ENCODE results near the gene SLC16A5.
"Not testable (repeated sequence)": the region's sequence is repeated elsewhere in the genome, so short reads cannot be mapped to it uniquely, and the experiment has no call there.

SLC16A5 gene

DNA sequence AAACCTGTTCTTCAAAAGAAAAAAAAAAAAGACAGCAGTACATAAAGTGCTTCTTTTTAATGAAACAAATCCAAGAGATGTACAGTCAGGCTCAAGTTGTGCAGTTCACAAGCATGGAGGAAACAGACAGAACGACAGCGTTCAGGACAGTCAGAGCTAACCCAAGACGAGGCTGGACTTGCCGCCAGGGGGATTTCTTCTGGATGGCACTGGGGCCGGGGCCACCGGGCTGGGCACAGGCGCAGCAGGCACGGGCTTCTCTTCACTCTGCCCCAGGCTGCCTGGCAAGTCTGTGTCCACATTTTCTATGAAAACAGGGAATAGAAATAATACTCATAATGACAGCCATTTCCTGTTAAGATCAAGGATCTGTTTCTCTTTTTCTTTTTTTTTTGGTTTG, 48.2 kb downstream of the SLC16A5 start:
- DNase-seq = no peak

DNA sequence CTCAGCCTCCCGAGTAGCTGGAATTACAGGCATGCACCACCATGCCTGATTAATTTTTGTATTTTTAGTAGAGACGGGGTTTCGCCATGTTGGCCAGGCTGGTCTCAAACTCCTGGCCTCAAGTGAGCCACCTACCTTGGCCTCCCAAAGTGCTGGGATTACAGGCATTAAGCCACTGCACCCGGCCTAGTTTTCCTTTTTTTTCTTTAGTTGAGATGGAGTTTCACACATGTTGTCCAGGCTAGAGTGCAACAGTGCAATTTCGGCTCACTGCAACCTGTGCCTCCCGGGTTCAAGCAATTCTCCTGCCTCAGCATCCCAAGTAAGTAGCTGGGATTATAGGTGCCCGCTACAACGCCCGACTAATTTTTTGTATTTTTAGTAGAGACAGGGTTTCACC, 50.0 kb downstream of the SLC16A5 start:
- DNase-seq = not testable (repeated sequence)

DNA sequence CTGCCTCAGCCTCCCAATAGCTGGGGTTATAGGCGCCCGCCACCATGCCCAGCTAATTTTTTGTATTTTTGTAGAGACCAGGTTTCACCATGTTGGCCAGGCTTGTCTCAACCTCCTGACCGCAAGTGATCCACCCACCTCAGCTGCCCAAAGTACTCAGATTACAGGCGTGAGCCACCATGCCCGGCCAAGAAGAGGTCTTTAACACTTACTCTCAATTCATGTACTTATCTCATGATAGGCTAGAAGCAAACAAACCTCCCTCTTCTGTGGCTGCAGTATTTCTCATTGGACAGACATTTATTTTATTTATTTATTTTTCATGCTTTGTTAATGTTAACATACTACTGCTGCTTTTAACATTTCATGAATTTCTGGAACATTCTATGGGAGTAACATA, 50.8 kb downstream of the SLC16A5 start:
- no peak for DNase-seq

DNA sequence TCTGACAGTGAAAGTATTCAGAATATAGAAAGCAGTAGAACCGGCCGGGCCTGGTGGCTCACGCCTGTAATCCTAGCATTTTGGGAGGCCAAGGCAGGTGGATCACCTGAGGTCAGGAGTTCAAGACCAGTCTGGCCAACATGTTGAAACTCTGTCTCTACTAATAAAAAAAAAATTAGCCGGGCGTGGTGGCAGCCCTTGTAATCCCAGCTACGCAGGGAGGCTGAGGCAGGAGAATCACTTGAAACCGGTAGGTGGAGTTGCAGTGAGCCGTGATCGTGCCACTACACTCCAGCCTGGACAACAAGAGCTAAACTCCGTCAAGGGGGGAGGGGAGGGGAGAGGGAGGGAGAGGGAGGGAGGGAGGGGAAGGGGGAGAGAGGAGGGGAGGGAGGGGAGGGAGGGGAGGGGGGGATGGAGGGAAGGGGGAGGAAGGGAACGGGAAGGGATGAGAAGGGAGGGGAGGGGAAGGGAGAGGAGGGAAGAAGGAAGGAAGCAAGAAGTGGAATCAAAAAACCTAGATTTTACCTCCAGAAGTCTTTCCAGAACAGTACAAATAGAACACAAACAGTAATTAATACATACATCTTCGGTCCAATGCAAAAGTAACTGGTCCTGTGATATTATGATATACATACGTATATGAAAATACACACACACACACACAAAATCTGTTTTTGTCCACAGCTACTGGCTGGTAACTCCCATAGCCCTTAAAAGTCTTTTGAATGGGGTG, 54.6 kb downstream of the SLC16A5 start:
- DNase-seq = no peak

DNA sequence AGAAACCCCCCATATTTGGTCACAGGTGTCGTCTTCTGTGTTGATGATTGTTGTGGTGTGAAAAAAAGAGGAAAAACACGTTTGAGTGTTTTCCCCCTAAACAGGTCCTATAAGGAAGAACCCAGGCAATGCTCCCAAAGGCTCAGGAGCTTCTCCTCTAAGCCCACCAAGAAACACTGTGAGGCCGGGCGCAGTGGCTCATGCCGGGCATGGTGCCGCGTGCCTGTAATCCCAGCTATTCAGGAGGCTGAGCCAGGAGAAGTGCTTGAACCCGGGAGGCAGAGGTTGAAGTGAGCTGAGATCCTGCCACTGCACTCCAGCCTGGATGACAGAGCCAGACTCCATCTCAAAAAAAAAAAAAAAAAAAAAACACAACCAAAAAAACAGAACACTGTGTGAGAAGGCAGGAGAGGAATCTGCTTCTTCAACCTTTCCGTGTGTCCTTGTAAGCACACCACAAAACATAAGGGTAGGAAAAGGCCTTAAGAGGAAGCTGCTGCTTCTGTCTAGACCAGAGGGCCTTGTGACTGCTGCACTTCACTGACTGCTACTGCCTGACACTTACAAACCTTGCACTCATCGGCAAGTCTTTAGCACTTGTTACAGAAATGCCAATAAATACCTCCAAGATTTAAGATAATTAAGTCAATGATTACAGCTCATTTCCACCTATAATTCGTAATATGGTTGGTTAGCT, 57.2 kb downstream of the SLC16A5 start:
- DNase-seq = no peak

DNA sequence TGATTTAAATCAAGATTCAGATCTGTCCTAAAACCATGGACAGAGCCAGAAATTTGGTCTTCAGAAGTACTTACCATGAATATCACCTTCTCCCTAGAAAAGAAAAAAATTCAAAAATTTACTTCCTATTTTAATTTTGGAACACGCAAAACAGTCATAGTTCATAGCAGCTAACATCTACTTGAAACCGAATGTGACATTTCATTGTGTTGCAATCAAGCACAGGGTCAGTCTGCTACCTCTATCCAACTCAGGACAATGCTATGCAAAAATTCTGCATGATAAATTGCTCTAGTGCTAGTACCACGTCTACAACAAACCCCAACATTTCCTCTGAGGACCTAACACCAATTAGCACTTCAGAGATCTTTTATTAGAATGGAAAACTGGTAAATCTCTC, 58.8 kb downstream of the SLC16A5 start:
- peak; percentile 56 for DNase-seq

DNA sequence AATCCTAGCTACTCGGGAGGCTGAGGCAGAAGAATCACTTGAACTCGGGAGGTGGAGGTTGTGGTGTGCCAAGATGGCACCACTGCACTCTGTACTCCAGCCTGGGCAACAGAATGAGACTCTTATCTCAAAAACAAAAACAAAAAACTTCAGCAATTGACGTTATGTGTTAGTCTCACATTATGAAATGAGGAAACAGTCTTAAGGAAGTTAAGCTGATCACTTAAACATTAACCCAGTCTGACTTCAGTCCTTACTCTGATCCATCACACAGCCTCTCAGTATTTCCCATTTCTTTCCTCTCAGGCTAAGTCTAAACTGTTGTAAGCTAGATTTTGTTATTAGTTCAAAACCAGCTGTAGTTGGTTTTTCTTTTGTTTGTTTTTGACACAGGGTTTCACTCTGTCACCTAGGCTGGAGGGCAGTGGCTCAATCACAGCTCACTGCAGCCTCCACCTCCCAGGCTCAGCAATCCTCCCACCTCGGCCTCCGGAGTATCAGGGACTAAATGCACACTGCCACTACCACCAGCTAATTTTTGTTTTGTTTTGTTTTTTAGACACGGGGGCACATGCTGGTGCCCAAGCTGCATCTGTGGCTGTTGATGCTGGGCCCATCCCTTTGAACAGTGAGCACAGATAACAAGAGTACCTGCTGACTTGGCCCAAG, 60.3 kb downstream of the SLC16A5 start:
- DNase-seq = peak; percentile 64

DNA sequence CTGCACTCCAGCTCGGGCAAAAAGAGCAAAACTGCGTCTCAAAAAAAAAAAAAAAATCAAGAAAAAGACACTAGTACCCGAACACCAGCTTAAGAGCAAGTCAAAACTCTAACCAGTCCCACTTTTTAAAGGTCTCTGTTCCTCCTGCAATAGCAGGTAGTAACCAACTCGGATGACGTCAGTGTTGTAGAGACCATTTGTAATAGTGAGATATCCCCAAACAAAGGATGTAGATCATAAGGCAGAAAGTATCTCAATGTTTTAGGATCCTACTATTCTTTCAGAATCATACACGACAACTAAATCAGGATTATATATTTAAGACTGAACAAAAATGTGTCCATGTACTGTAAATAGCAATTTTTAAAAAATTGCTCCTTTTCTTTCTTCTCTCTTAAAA, 64.2 kb downstream of the SLC16A5 start:
- no peak for DNase-seq

DNA sequence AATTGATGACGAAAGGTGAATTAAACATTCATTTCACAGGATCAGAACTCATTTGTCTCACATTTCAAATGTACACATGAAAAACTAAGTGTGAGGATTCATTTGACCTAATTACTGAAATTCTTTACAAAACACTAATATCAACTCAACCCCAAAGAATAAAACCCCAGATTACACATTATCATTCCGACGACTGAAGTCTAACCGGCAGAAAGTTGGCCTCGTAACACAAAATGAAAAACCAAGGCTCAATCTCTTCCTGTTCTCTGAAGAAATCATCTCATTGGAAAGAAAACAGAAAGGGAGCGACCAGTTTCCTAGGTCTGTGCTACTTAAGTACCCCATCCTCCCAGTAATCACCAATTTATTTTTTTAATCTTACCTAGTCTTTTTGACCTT, 64.8 kb downstream of the SLC16A5 start:
- DNase-seq = no peak

DNA sequence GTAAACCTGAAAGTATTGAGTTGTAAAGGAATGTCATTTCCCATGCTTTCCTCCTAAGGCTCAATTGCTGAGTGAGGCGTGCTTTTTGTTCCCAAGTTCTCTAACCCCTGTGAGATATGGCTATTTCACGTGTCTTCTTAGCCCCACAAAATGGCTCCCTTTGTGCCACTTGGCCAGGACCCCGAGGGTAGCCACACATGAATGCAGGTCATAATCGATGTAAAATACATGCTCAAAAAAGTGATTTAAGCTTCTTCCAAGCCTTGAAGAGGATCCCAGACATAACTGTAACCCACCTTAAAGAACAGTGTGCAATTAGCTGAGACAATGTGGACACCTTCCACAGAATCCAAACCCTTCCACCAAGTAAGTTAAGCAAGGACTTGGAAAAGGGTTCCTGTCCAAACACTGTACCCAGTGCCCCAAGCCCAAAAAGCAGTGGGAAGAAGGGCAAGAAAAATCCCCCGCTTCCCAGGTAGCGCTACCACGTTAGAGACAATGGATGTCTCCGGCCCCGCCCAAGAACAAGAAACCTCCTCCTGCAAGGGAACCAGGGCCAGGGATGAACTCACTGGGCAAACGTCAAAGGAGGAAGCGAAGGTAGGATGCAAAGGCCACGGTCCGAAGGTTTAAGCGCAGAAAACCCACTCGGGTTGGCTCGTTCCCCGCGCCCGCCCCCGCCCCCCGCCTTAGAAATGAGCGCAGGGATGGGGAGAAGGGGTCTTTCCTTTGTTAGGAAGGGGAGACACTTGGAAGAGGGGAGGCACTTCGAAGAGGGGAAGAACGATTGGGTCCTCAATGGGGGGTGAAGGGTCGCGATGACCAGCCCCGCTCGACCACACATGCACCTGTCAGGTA, 65.4 kb downstream of the SLC16A5 start:
- peak; percentile 38 for DNase-seq

DNA sequence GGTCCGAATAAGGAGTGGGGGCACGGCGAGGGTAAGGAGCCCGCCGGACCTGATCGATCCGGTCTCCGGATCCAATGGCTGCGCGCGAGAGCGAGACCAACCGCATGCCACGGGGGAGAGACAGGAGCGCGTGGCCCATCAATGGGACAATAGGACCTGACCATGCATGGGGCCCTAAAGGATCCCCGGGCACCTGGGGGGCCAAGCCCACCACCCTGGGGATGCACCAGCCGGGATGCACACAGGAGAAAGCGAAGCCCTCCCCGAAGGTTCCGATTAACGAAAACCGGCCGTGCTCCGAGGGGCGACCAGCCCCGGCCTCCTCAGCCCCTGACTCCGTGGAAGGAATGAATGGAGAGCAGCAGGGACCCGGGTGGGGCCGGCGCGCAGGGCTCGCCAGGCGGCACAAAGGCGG, 66.0 kb downstream of the SLC16A5 start:
- DNase-seq = no peak

DNA sequence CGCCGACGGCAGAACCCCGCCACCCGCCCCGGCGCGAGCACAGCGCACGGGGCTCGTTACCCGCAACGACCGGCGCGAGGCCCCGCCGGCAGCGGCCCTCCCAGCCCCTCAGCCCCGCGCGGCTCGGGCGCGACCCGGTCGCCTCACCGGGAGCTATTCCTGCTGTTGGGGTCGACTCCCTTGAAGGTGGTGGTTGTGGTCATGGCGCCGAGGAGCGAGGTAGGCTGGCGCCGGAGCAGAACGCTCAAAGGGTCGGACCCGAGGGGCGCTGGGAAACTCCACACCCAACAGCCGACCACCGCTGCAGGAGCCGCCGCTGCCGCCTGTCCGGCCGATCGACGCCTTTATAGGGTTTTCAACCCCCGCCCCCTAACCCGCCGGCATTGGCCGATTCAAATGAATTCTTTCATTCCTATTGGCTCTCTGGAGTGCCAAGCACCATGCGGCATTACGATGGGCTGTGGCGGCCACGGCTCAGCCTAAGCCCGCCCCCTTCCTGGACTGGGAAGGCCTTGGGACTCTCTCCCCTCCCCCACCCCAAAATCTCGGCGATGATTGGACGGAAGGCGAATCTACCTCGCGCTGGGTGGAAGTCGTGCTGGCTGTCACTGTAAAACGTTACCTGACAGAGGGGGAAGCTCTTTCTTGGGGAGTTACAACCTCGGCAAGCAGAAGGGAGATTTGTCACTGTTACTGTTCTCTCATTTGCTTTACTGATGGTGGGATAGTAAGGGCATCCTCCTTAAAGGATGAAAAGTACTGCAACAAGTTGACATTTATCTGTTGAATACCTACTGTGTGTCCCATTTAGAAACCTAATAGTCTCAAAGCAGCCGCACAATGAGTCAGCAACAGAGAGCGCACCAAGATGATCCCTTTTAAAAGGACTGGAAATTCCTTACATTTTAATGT, 66.7 kb downstream of the SLC16A5 start, which contains the start of gene JPT1:
TSS of gene JPT1 (minus strand) at position 318 of the 912 bp plus-strand sequence. CDS start at position 203, 115 bp downstream.
- DNase-seq = peak; percentile 98

DNA sequence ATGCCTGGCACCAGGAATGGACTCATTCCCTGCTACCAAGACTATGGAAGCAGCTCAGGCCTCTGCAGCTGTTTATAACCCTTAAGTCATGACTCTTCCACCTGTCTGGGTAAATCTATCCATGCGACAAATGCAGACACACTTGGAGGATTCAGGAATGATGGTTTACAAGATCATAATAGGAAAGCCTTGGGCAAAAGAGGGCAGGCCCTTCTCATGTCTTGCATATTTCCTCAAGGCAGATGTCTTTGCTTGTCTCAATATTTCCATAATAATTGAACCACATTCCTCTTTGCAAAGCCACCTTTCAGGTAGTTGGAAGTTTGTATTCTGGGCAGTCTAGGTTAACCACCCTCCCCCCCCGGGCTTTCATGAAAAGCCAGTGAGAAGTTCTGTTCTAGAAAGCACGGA, 67.4 kb downstream of the SLC16A5 start:
- DNase-seq = no peak
